PC-9 (cell line): ENCODE measurements around the gene ACOXL. TPM values are rescaled to one million over a fixed set of nuclear protein-coding genes. Genes with fewer than 3 reads are reported as not detected.

Experiments used
- BruUV-seq: library from RNA; stranded (reverse); fragments of 400-500 nt; replicated peaks from 2 replicates; lab custom pipeline; 2021; lab: Mats Ljungman, UMichigan
- CTCF ChIA-PET: fragments of 300-600 bp; sonication (Branson Sonifier 250); formaldehyde crosslinking; loops from one replicate; lab custom pipeline; 2022; ENCODE audit warnings: antibody characterized with exemption; lab: Charles Lee
- POLR2A ChIA-PET: fragments of 300-600 bp; sonication (Branson Sonifier 250); formaldehyde crosslinking; loops from one replicate; lab custom pipeline; 2022; ENCODE audit warnings: antibody characterized with exemption; ENCODE audit not compliant: unreplicated experiment; lab: Charles Lee
- DNase-seq, 2 experiments: peaks; one replicate each; pipeline versions ENCODE4 v3.0.0 to v3.0.0-alpha.2; 2015 to 2022; ENCODE audit warnings: mixed read lengths in 1 of 2
- H2AFZ ChIP-seq: fragments of 200-600 bp; sonication (generic); 2 replicates; pipeline ENCODE4 v1.8.1; 2017; ENCODE audit warnings: antibody characterized with exemption
- H3F3A ChIP-seq: fragments of 200-600 bp; sonication (generic); 2 replicates; pipeline ENCODE4 v1.8.1; 2017; ENCODE audit warnings: antibody characterized with exemption, mild to moderate bottlenecking, low read depth; ENCODE audit not compliant: insufficient read depth
- H3K27ac ChIP-seq: fragments of 200-600 bp; sonication (generic); 2 replicates; pipeline ENCODE4 v1.6.1; 2016; ENCODE audit warnings: mixed run types
- H3K27me3 ChIP-seq: fragments of 200-600 bp; sonication (generic); 2 replicates; pipeline ENCODE4 v1.6.1; 2016; ENCODE audit warnings: low read depth, mixed run types; ENCODE audit not compliant: insufficient read depth
- H3K36me3 ChIP-seq: fragments of 200-600 bp; sonication (generic); 2 replicates; pipeline ENCODE4 v1.6.1; 2016; ENCODE audit warnings: low read depth, mixed run types
- H3K4me1 ChIP-seq: fragments of 200-600 bp; sonication (generic); replicated peaks from 2 replicates; pipeline ENCODE4 v1.6.1; 2016; ENCODE audit warnings: mixed run types; ENCODE audit not compliant: insufficient read depth
- H3K4me2 ChIP-seq: fragments of 200-600 bp; sonication (generic); 2 replicates; pipeline ENCODE4 v1.6.1; 2017; ENCODE audit warnings: mixed run types
- H3K4me3 ChIP-seq: fragments of 200-600 bp; sonication (generic); 2 replicates; pipeline ENCODE4 v1.6.1; 2016; ENCODE audit warnings: mixed run types
- H3K79me2 ChIP-seq: fragments of 200-600 bp; sonication (generic); 2 replicates; pipeline ENCODE4 v1.6.1; 2017; ENCODE audit warnings: low read depth, mixed run types
- H3K9me2 ChIP-seq: fragments of 200-600 bp; sonication (generic); 2 replicates; pipeline ENCODE4 v1.8.1; 2017; ENCODE audit warnings: mild to moderate bottlenecking; ENCODE audit not compliant: insufficient read depth
- H3K9me3 ChIP-seq: fragments of 200-600 bp; sonication (generic); 2 replicates; pipeline ENCODE4 v1.8.1; 2016; ENCODE audit warnings: low read depth; ENCODE audit not compliant: insufficient read depth
- H4K20me1 ChIP-seq: fragments of 200-600 bp; sonication (generic); 2 replicates; pipeline ENCODE4 v1.8.1; 2017; ENCODE audit not compliant: insufficient read depth
- CTCF ChIP-seq: fragments of 200-600 bp; sonication (generic); conservative IDR thresholded peaks from 2 replicates; pipeline ENCODE4 v1.6.1; 2017; ENCODE audit warnings: mixed run types, antibody characterized with exemption, mild to moderate bottlenecking, moderate library complexity
- EZH2 ChIP-seq: fragments of 200-600 bp; sonication (generic); IDR thresholded peaks from 2 replicates; pipeline ENCODE4 v1.8.0; 2017; ENCODE audit warnings: antibody characterized with exemption, low read depth
- intact Hi-C: fragments of 100-400 bp; cut with micrococcal nuclease; formaldehyde crosslinking; loops from one replicate; pipeline ENCODE4 v1.10.0; 2022; ENCODE audit not compliant: unreplicated experiment
- total RNA-seq: library from RNA; stranded (reverse); gene quantifications from 2 replicates; pipeline ENCODE4 v1.2.3, GENCODE V29; 2021

The ACOXL gene
- total RNA-seq, 1 experiment from 2014 or later = 10.7 TPM

GRCh38 chr2:110881908-110882307 lies 149.5 kb downstream of the ACOXL start:
- no peaks in the 10 kb centered on the region for H3K9me2 ChIP-seq
- no peaks in the 10 kb centered on the region for H3K27me3 ChIP-seq
- no peaks in the 10 kb centered on the region for H4K20me1 ChIP-seq
- H3K4me1 ChIP-seq = no peaks in the 10 kb centered on the region
- BruUV-seq = no TSS peak
- POLR2A ChIA-PET = no interaction called here
- H3K27ac ChIP-seq = no peak overlapping the region
- TF ChIP-seq EZH2 = no peak
- no peak for TF ChIP-seq CTCF
- no peaks in the 10 kb centered on the region for H3K36me3 ChIP-seq
- no peak overlapping the region for H3K4me2 ChIP-seq
- intact Hi-C loops = no loop called here
- no peaks in the 10 kb centered on the region for H3F3A ChIP-seq
- H3K79me2 ChIP-seq = no peaks in the 10 kb centered on the region
- no peak overlapping the region for H2AFZ ChIP-seq
- H3K9me3 ChIP-seq = no peaks in the 10 kb centered on the region
- no peak for DNase-seq
- CTCF ChIA-PET = no interaction called here
- H3K4me3 ChIP-seq = no peak overlapping the region

GRCh38 chr2:110883406-110883805 lies 151.0 kb downstream of the ACOXL start:
- Histone ChIP-seq H3K4me3 (no peak overlapping the region), H3K4me2 (no peak overlapping the region), H3K4me1 (no peaks in the 10 kb centered on the region), H3K79me2 (no peaks in the 10 kb centered on the region), H3K9me2 (no peaks in the 10 kb centered on the region), H3K36me3 (no peaks in the 10 kb centered on the region), H3K27ac (no peak overlapping the region), H3K27me3 (no peaks in the 10 kb centered on the region), H3K9me3 (no peaks in the 10 kb centered on the region), H2AFZ (no peak overlapping the region), H3F3A (no peaks in the 10 kb centered on the region), H4K20me1 (no peaks in the 10 kb centered on the region)
- intact Hi-C loops = no loop called here
- no TSS peak for BruUV-seq
- no peak for DNase-seq
- POLR2A ChIA-PET = no interaction called here
- TF ChIP-seq EZH2 (no peak), CTCF (no peak)
- CTCF ChIA-PET = no interaction called here

GRCh38 chr2:110885256-110885655 lies 152.9 kb downstream of the ACOXL start:
- H3K79me2 ChIP-seq = no peaks in the 10 kb centered on the region
- no peaks in the 10 kb centered on the region for H3K9me3 ChIP-seq
- H3F3A ChIP-seq = no peaks in the 10 kb centered on the region
- no peaks in the 10 kb centered on the region for H3K36me3 ChIP-seq
- POLR2A ChIA-PET = no interaction called here
- CTCF ChIA-PET = no interaction called here
- no peak overlapping the region for H3K27ac ChIP-seq
- H3K4me1 ChIP-seq = no peaks in the 10 kb centered on the region
- no peak overlapping the region for H2AFZ ChIP-seq
- H4K20me1 ChIP-seq = no peaks in the 10 kb centered on the region
- intact Hi-C loops = no loop called here
- no peaks in the 10 kb centered on the region for H3K27me3 ChIP-seq
- no TSS peak for BruUV-seq
- no peak for DNase-seq
- H3K9me2 ChIP-seq = no peaks in the 10 kb centered on the region
- no peak overlapping the region for H3K4me3 ChIP-seq
- no peak overlapping the region for H3K4me2 ChIP-seq
- TF ChIP-seq EZH2 (no peak), CTCF (no peak)
